AG20443 (cell line): Measurements from ENCODE around the gene GRM4.

ENCODE experiments used
- DNase-seq: peaks from one replicate; pipeline ENCODE4 v3.0.0; 2012; ENCODE audit warnings: low spot score, mixed read lengths

GRM4 gene

DNA sequence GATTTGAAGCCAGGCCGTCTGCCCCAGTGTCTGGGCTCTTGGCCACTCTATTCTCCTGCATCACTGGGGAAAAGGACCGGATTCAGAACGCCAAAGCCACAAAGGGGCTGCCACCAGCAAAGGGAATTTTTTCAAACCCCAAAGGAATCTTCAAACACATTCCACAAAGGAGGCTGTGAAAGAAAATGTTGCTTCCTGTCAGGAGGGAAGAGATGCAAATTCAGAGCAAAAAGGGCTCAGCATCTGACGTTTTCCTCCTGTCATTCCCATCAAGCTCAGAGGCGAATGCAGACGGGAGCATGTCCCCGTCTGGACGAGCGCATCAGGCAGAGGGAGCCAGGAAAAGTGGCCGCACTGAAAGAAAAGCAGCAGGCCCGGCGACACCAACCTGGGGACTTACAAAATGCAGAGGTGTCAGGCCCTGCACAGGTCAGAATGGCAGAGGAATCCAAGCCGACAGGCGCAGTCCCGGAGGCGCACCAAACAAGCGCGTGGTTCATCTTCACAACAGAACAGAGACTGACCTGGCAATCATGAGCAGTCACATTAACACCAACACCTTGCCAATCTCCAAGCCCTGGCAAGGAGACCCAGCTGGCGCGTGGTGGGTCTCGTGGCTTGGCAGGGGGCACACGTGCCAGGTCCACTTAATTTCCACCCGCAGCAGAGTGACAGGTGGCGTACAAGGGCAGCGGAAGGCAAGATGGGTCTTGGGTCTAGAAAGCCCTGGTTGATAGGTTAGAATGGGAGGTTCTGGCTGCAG is 62.8 kb downstream of the GRM4 start:
- no peak for DNase-seq

DNA sequence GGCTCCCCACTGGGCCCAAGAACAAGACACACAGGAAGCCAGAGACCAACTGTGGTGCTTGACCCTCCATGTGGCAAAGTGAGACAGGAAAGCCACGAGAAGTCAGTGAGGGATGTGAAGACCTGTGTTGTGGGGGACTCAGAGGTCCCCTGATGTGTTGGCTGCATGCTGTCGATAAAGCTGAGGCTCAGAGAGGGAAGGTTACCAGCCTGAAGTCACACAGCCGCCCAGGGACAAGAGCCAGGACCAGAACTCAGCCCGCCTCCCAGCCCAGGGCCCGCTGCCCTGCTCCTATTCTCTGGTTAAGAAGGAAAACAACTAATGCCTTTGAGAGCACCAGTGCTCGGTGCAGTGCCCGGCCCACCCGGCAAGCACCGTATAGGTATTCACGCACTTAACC is 63.5 kb downstream of the GRM4 start:
- DNase-seq, result no peak

DNA sequence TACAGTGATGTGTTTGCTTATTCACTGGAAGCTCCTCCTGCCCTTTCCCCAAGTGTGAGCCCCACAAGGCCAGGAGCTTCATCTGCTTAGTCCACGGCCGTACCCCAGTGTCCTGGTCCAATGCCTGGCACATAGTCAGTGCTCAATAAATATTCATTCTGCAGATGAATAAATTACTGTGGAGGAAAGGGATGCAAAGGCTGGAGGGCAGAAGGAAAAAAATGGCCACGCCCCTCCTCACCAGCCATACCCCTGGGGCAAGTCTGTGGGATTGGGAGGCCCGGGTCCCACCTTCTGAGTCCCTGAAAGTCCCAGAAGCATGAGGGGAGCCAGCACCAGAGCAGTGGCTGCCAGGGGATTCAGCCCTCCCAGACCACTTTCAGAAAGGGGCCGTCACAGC is 65.5 kb downstream of the GRM4 start:
- no peak for DNase-seq

DNA sequence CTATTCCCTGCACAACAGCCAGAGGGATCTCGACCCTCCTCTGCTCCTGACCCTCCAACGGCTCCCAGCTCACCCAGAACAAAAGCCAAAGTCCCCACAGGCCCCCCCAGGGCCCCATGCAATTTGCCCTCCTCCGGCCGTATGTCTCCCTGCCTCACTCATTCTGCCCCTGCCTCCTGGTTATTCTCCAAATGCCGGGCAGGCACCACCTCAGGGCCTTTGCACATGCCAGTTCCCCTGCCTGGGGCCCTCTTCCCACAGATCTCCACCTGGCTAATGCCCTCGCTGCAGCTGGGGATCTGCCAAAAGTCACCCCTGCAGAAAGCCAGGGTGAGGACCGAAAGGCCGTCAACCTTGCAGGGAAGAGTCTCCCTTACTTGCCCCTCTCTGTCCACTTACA is 66.0 kb downstream of the GRM4 start:
- no peak for DNase-seq

DNA sequence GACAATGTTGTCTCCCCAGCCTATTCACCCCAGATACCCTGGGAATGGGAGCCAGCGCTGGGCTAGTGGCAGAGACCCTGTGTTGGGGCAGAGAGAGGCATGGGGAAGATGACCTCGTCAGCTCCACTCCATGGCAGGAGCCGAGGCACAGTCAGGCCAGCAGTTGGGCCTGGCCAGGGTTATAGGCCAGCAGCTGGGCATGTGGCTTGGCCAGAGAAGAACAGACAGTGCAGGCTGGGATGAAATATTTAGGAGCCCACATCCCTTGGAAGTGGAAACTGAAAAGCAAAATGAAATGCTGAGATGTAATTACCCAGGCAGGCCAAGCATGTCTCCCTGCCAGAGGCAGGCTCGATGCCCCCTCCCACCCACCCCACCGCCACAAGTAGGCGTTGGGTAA is 70.0 kb downstream of the GRM4 start:
- DNase-seq, result no peak

DNA sequence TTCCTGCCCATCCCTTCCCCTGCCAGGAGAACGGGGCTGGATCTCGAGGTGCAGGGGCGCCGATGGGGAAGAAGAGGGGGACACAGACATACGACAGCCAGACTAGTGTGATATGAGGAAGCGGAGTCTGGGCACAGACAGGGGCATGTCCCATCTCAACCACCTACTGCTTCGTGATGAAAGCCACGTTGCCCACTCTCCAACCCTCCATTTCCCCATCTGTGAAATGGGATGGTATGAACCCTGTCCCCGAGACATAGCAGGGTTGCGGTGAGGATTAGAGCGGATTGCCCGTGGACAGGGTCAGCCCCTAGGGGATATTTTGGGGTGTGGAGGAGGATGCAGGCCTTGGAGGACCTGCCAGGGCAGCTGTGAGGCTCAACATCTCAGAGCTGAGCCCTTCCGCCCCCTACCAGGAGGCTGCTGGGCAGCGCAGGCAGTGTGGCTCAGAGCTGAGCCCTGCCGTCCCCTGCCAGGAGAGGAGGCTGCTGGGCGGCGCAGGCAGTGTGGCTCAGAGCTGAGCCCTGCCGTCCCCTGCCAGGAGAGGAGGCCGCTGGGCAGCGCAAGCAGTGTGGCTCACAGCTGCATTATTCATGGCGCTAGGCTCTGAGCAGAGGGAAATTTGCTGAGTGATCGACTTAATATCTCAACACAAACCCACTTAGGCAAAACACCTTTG is 71.7 kb downstream of the GRM4 start:
- DNase-seq, result no peak

DNA sequence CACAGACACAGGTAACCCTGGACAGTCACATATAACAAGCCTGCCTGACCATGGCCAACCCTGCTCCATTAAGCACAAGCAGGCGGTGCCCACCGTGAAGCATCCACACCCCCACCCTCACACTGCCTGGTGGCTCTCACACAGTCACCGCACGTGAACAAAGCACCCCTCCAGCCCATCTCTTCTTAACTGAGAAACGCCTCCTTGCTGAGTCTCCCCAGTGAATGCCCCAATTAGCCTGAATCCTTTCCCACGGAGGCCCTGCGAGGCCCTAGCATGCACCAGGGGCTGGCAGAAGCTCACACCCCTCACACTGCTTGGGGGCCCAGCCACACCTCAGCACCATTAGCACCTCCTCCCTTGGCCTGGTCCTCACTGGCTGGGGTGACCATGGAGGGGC is 72.3 kb downstream of the GRM4 start:
- no peak for DNase-seq

DNA sequence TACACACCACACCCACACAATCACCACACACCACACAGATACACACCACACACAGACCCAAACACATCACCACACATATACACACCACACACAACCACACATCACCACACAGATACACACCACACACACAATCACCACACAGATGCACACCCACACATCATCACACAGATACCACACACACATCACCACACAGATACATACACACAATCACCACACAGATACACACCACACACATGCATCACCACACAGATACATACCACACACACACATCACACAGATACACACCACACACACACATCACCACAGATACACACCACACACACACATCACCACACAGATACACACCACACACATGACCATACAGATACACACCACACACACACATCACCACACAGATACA is 73.2 kb downstream of the GRM4 start:
- no peak for DNase-seq

DNA sequence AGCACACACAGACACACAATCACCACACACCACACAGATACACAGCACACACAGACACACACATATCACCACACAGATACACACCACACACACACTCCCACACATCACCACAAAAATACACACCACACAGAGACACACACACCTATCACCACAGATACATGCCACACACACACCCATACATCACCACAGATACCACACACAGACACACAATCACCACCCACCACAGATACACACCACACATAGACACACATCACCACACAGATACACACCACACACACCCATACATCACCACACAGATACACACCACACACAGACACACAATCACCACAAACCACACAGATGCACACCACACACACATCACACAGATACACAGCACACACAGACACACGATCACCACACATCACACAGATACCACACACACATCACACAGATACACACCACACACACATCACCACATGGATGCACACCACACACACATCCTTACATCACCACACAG is 74.0 kb downstream of the GRM4 start:
- no peak for DNase-seq

DNA sequence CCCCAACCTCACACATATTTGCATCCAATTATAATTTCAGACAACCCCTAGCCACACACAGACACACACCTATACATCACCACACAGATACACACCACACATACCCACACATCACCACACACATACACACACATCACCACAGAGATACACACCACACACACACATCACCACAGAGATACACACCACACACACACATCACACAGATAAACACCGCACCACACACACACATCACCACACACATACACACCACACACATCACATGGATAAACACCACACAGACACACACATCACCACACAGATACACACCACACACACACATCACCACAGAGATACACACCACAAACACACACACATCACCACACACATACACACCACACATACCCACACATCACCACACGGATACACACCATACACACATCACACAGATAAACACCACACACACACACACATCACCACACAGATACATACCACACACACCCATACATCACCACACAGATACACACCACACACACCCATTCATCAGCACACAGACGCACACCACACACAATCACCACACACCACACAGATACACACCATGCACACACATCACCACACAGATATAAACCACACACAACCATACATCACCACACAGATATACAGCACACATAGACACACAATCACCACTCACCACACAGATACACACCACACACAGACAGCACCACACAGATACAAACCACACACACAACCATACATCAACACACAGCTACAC is 74.6 kb downstream of the GRM4 start:
- no peak for DNase-seq

DNA sequence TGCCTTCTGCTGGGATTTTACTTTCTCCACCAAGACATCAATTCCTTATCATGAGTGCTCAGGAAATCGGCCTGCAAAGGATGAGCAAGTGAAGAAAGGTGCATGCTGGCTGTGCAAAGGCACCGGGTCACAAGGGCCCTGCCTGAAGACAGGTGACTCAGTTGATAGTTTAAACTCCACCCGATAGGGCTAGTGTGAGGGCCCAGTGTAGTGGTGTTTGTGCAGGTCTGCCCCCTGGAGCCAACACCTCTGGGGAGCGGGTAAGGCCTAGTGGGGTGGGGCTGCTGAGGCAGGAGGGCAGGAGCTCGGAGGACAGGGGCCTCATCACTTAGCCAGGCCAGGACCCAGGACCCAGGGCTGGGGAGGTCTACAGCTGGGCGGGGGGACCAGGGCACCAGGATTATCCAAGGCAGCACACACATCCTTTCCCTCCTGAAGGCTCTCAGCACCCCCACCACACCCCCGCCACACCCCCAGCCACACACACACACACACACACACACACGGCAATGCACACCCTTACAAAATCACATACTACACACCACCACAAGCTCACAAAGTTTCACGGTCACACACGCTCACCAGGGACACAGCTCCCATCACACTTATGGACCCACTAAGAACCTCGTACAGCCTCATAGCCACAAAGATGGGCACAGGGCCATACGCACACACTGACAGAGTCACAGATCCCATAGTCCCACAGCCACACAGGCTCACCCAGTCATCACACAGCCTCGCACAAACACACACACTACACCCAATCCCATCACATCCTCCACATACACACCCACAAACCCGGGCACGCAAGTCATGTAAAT is 75.4 kb downstream of the GRM4 start:
- no peak for DNase-seq

DNA sequence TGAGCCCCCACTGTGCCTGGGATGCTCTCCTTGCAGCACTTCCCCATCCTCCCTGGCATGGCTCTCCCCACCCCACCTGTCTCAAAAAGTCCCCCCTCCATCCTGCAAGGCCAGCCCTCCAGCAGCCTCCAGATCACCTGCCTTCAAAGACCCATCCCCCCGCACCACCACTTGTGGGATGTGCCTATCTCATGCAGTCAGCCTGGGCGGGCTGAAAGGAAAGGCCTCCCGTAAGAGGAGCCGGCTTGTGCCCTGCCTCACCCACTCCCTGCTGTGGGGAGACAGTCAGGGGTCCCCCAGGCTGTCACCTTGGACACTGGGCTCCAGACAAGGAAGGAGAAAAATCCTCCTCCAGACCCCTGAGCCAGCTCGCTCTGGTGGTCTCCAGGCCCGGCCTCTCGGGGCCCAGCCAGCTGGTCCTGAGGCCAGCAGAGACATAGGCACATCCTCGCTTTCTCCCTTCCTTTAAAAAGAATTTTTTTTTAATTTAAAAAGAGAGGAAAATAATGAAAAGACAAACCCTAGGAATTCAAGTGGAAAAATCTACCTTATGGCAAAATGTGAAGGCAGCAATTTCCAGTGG is 77.3 kb downstream of the GRM4 start:
- DNase-seq, result no peak

DNA sequence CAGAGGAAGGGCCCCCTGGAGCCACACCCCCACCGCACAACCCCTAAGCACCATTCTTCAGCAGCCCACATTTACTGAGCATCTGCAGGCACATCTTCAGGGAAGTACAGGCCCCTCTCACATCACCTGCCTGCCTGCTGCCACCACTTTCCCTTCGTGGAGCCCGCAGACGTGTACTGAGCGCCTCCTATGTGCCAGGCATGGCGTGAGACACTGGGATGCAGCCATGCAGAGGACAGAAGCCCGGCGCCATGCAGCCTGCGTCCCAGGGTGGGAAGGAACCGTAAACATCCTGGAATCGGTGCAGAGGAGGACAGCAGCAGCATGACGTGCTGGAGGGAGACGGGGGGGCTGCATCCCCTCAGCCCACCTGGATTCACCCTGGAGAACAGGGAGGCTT is 78.1 kb downstream of the GRM4 start:
- peak; percentile 28 for DNase-seq

DNA sequence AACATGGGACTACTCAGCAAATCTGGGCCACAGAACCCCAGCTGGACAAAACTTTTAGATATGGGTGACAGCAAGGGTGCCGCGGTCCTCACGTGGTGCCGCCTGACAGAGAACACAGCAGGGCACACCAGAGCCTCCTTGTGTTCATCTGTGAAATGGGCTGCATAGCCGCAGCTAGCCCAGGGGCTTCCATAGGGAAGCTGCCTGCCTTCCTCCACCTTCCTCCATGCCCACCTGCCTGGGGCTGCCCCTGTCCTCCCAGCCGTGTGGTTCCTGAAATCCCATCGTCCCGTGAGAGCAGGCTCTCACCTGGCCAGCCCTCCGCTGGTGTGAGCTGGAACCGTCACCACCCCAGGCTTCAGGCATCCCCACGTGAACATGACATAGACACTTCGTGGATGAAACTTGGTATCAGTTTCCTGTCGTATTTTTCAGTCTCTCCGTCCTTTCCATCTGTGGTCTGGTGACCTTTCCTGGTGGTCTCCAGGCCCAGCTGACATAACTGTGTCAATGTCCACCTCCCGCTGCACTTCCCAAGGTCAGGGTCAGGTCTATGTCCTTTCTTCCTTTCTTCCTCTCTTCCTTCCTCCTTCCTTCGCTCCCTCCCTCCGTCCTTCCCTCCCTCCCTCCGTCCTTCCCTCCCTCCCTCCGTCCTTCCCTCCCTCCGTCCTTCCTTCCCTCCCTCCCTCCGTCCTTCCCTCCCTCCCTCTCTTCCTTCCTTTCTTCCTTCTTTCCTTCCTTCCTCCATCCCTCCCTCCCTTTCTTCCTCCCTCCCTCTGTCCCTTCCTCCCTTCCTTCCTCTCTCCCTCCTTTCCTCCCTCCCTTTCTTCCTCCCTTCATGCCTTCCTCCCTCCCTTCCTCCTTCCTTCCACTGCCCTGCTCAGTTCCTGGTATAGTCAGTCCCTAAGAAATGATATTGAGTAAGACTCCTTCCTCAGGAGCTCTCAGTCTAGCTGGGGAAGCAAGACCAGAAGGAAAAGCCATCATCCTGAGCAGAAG is 78.8 kb downstream of the GRM4 start:
- no peak for DNase-seq

DNA sequence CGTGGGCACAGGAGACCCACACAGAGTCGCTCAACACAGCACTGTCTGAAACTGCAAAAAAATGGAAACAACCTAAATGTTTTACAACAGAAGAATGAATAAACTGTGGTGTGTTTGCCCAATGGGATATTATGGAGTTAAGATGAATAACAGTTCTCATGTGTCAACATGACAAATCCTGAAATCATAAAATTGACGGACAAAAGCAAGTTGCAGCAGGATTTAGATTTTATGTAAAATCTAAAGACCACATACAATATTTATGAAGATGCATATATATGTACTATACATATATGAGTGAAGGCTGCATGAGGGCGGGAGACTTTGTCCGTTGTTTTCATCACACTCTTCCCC is 79.7 kb downstream of the GRM4 start:
- DNase-seq, result no peak

DNA sequence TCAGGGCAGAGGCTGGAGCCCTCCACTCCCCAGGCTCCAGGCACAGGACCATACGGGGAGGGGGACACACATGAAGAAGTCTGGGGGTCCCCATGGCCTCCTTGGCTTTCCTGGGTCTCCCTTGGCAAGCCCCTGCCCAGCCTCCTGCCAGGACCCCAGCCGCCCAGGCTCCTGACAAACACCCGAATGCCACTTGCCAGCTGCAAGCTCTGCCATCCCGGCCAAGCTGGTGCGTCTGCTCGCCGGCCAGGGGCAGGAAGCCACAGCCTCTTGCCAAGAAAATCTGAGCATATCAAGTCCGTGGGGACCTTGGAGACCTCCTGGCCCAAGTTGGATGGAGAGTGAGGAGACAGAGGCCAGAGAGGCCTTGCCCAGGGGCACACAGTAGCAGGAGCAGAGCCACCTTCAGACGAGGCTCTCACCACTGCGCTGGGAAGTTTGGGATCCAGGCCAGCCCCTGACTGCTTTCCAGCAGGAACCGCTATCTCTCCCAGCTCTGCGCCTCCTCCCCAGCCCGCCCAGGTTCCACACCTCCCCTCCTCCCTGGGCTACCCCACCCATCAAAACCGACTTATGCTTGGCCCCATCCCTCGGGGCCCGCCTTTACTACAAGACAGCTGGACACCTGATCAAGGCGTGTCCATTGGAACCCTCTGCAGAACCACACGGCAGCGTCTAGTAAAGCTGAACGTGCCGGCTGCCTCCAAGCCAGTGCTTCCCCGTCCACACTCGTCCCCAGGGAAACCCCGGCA is 80.2 kb downstream of the GRM4 start:
- peak; percentile 45 for DNase-seq

DNA sequence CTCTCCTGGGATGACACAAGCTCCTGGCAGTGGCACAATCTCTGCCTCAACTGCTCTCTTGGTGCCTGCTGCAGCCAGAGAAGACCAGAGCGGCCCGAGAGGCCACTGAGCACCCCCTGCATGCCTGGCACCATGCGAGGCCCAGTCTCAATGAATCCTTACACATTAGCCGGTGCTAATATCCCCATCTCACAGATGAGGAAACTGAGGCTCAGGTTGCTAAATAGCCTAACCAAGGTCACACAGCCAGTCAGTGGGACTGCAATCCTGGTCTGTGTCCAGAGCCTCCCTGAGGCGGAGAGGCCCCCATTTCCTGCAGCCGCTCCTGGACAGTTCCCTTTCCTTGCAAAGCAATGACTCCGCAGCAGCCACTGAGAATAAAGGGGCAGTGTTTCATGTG is 81.2 kb downstream of the GRM4 start:
- DNase-seq, result no peak

DNA sequence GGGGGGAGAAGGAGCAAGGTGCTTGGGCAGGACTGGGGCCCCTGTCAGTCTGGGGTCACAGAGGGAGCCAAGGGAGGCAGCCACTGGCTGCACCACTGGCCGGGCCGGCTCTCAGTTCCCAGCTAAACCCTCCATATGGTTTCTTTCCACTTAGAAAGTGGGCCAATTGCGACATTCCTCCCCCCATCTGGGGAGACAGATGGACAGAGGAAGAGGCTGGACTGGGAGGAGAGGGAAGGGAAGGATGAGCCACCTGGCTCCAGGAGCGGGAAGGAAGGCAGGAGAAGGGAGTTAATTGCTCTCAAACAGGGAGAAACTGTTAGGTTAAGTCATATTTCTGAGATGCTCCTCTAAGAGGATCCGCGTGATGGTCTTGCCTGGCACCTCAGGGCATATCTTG is 82.2 kb downstream of the GRM4 start:
- no peak for DNase-seq

DNA sequence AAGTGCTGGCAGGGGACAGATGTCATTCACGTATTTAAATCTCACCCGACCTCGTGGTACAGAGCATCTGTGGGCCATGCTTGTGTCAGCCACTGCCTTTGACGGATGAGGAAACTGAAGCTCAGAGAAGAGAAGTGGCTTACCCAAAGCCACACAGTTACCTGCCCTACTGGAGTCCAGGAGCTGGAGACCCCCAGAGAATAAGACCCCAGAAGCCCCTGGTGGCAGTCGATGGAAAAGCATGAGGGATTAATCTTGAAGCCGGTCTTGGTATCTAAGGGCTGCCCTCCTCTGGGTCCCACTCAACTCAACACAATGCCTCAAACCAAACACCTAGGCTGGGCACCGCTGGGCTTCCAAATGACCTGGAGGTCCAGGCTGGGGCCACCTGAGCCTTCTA is 83.1 kb downstream of the GRM4 start:
- no peak for DNase-seq

DNA sequence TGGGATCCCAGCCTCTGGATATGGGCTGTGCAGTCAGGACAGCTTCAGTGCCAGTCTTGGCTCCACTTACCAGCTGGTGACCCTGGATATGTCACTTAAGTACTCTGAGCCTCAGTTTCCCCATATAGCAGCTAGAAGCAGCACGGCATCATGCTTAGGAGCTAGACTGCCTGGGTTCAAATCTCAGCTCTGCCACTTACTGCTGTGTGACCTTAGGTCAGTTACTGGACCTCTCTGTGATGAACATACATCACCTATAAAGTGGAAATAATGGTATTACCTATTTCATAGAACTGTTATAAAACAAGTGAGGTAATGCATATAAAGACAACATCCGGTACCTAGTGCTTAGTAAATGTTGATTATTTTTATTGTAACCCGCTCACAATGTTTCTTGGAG is 83.7 kb downstream of the GRM4 start:
- no peak for DNase-seq
